H9 (cell line): Measurements from ENCODE around the gene SNRPD1. TPM values are rescaled to one million over a fixed set of nuclear protein-coding genes. Genes with fewer than 3 reads are reported as not detected.
A peak's percentile ranks its signal among the peaks of the same experiment; 100 is the strongest.

Source experiments
- DNase-seq: peaks from one replicate; pipeline ENCODE4 v3.0.0-alpha.2; 2017
- H2AFZ ChIP-seq: one replicate; pipeline ENCODE4 v1.6.1; 2013; ENCODE audit warnings: mild to moderate bottlenecking, low read length, control low read depth, moderate library complexity
- H2AK5ac ChIP-seq: 2 replicates; pipeline ENCODE4 v1.6.1; 2013; ENCODE audit warnings: low read length, control low read depth, mixed read lengths; ENCODE audit not compliant: insufficient read length
- H2BK120ac ChIP-seq: one replicate; pipeline ENCODE4 v1.6.1; 2013; ENCODE audit warnings: low read depth, mild to moderate bottlenecking, low read length, control low read depth, inconsistent platforms; ENCODE audit not compliant: poor library complexity, severe bottlenecking
- H2BK12ac ChIP-seq: 2 replicates; pipeline ENCODE4 v1.6.1; 2013; ENCODE audit warnings: low read length, control low read depth, mixed read lengths, low read depth; ENCODE audit not compliant: insufficient read length
- H2BK15ac ChIP-seq: 2 replicates; pipeline ENCODE4 v1.6.1; 2013; ENCODE audit warnings: low read depth, low read length, control low read depth
- H2BK20ac ChIP-seq: one replicate; pipeline ENCODE4 v1.6.1; 2013; ENCODE audit warnings: low read depth, mild to moderate bottlenecking, low read length, control low read depth, inconsistent platforms; ENCODE audit not compliant: poor library complexity, severe bottlenecking
- H2BK5ac ChIP-seq: 2 replicates; pipeline ENCODE4 v1.6.1; 2013; ENCODE audit warnings: low read length, control low read depth, mixed read lengths; ENCODE audit not compliant: insufficient read length
- H3K14ac ChIP-seq: 2 replicates; pipeline ENCODE4 v1.6.1; 2013; ENCODE audit warnings: low read length, control low read depth; ENCODE audit not compliant: insufficient read depth
- H3K18ac ChIP-seq: 2 replicates; pipeline ENCODE4 v1.6.1; 2013; ENCODE audit warnings: low read depth, mild to moderate bottlenecking, mixed read lengths, low read length, control low read depth; ENCODE audit not compliant: insufficient read length
- H3K23ac ChIP-seq: 2 replicates; pipeline ENCODE4 v1.6.1; 2013; ENCODE audit warnings: low read length, control low read depth, mixed read lengths, low read depth; ENCODE audit not compliant: insufficient read length
- H3K23me2 ChIP-seq: 2 replicates; pipeline ENCODE4 v1.6.1; 2013; ENCODE audit warnings: low read depth, mild to moderate bottlenecking, mixed read lengths, low read length, control low read depth; ENCODE audit not compliant: insufficient read length, poor library complexity, severe bottlenecking
- H3K27ac ChIP-seq: 2 replicates; pipeline ENCODE4 v1.5.1; 2013; ENCODE audit warnings: low read length, control low read depth, mixed read lengths, low read depth; ENCODE audit not compliant: insufficient read length
- H3K27me3 ChIP-seq: 2 replicates; pipeline ENCODE4 v1.6.1; 2013; ENCODE audit warnings: low read length, control low read depth, inconsistent platforms; ENCODE audit not compliant: insufficient read depth
- H3K4ac ChIP-seq: 2 replicates; pipeline ENCODE4 v1.6.1; 2013; ENCODE audit warnings: low read depth, mild to moderate bottlenecking, control low read depth, inconsistent platforms, low read length, moderate library complexity
- H3K4me1 ChIP-seq: 2 replicates; pipeline ENCODE4 v1.6.1; 2013; ENCODE audit warnings: low read length, control low read depth, inconsistent platforms; ENCODE audit not compliant: insufficient read depth
- H3K4me2 ChIP-seq: 2 replicates; pipeline ENCODE4 v1.6.1; 2013; ENCODE audit warnings: low read length, control low read depth, mixed read lengths; ENCODE audit not compliant: insufficient read length, insufficient read depth
- H3K56ac ChIP-seq: 2 replicates; pipeline ENCODE4 v1.6.1; 2013; ENCODE audit warnings: low read depth, mild to moderate bottlenecking, mixed read lengths, low read length, control low read depth; ENCODE audit not compliant: insufficient read length
- H3K79me1 ChIP-seq: 2 replicates; pipeline ENCODE4 v1.6.1; 2013; ENCODE audit warnings: low read depth, mild to moderate bottlenecking, moderate library complexity, low read length, control low read depth, inconsistent platforms; ENCODE audit not compliant: insufficient read depth, poor library complexity, severe bottlenecking
- H3K79me2 ChIP-seq: 2 replicates; pipeline ENCODE4 v1.6.1; 2013; ENCODE audit warnings: low read length, control low read depth, inconsistent platforms; ENCODE audit not compliant: insufficient read depth
- H3K9ac ChIP-seq: 2 replicates; pipeline ENCODE4 v1.6.1; 2013; ENCODE audit warnings: low read length, control low read depth, mixed read lengths; ENCODE audit not compliant: insufficient read length; ENCODE audit errors: extremely low read depth
- H3K9me3 ChIP-seq: one replicate; pipeline ENCODE4 v1.6.1; 2013; ENCODE audit warnings: low read depth, low read length, inconsistent platforms; ENCODE audit not compliant: control insufficient read depth
- H3T11ph ChIP-seq: one replicate; pipeline ENCODE4 v1.6.1; 2013; ENCODE audit warnings: mild to moderate bottlenecking, low read length, control low read depth, inconsistent platforms
- H4K20me1 ChIP-seq: one replicate; pipeline ENCODE4 v1.6.1; 2013; ENCODE audit not compliant: control insufficient read depth, insufficient read length, insufficient read depth
- H4K5ac ChIP-seq: 2 replicates; pipeline ENCODE4 v1.6.1; 2013; ENCODE audit warnings: low read depth, mild to moderate bottlenecking, mixed read lengths, low read length, control low read depth; ENCODE audit not compliant: insufficient read length
- H4K8ac ChIP-seq: replicated peaks from 2 replicates; pipeline ENCODE4 v1.6.1; 2013; ENCODE audit warnings: low read length, control low read depth, mixed read lengths, low read depth; ENCODE audit not compliant: insufficient read length
- H4K91ac ChIP-seq: 2 replicates; pipeline ENCODE4 v1.6.1; 2013; ENCODE audit warnings: low read depth, mild to moderate bottlenecking, moderate library complexity, mixed read lengths, low read length, control low read depth; ENCODE audit not compliant: insufficient read length
- H3K27ac Mint-ChIP-seq, 3 experiments: 2 replicates in 2 of 3; 3 replicates in 1 of 3; pipeline ENCODE4 v1.8.0; 2020 to 2021; ENCODE audit warnings: mixed read lengths in 3 of 3, mild to moderate bottlenecking in 1 of 3, moderate library complexity in 1 of 3
- H3K27me3 Mint-ChIP-seq: 2 replicates; pipeline ENCODE4 v1.8.0; 2021; ENCODE audit warnings: low read depth, mild to moderate bottlenecking, moderate library complexity, mixed read lengths
- H3K36me3 Mint-ChIP-seq, 3 experiments: 2 replicates in 2 of 3; 3 replicates in 1 of 3; pipeline ENCODE4 v1.8.0; 2020 to 2021; ENCODE audit warnings: low read depth in 3 of 3, mixed read lengths in 3 of 3; ENCODE audit not compliant: insufficient read depth in 1 of 3
- H3K4me1 Mint-ChIP-seq, 2 experiments: 2 replicates each; pipeline ENCODE4 v1.8.0; 2020; ENCODE audit warnings: mixed read lengths in 2 of 2
- H3K4me3 Mint-ChIP-seq, 2 experiments: 2 replicates in 1 of 2; 3 replicates in 1 of 2; pipeline ENCODE4 v1.8.0; 2020 to 2021; ENCODE audit warnings: mild to moderate bottlenecking in 2 of 2, mixed read lengths in 2 of 2, moderate library complexity in 1 of 2
- H3K9me3 Mint-ChIP-seq, 2 experiments: 2 replicates in 1 of 2; 3 replicates in 1 of 2; pipeline ENCODE4 v1.8.0; 2020; ENCODE audit warnings: mild to moderate bottlenecking in 2 of 2, mixed read lengths in 2 of 2, moderate library complexity in 1 of 2
- CTCF ChIP-seq: fragments of 200-600 bp; sonication (generic); conservative IDR thresholded peaks from 3 replicates; pipeline ENCODE4 v1.8.0; 2021; ENCODE audit warnings: antibody characterized with exemption, mild to moderate bottlenecking
- WGBS: extraction: QIAGEN DNeasy Blood & Tissue Kit; methylation state at CpG from one replicate; pipeline ENCODE4 v1.1.7; 2013; ENCODE audit warnings: missing lambda C conversion rate, low lambda C conversion rate, mixed read lengths; ENCODE audit not compliant: insufficient read length; ENCODE audit errors: extremely low coverage; 5-methylcytosine and 5-hydroxymethylcytosine counted together
- total RNA-seq: library from RNA; stranded (reverse); gene quantifications from 2 replicates; pipeline ENCODE4 v1.2.1, GENCODE V29; 2021

SNRPD1 gene
- total RNA-seq, 1 experiment from 2014 or later: 178 TPM

GRCh38 chr18:21636769-21637168, 24.7 kb downstream of the SNRPD1 start:
- TF ChIP-seq CTCF: no peak
- H3K9ac ChIP-seq: no peak overlapping the region
- H3K27me3 ChIP-seq: no peaks in the 10 kb centered on the region
- Mint-ChIP-seq H3K4me3 (no peak overlapping the region), H3K27ac (peak overlapping the region in 1 of 3 experiments; percentile 32; a peak in 1 of 7 replicates), H3K36me3 (peaks cover 10 to 31% (median 15%) of the 10 kb centered on the region in 3 experiments; a peak in 6 of 7 replicates), H3K9me3 (no peaks in the 10 kb centered on the region; a peak in 1 of 5 replicates), H3K27me3 (no peaks in the 10 kb centered on the region), H3K4me1 (no peaks in the 10 kb centered on the region)
- no peak overlapping the region for H3K27ac ChIP-seq
- no peak overlapping the region for H3K56ac ChIP-seq
- no peaks in the 10 kb centered on the region for H3K9me3 ChIP-seq
- H3K4me2 ChIP-seq: no peak overlapping the region
- no peak overlapping the region for H2BK12ac ChIP-seq
- no peaks in the 10 kb centered on the region for H3K4me1 ChIP-seq
- no peak overlapping the region for H4K5ac ChIP-seq
- no peak overlapping the region for H3K18ac ChIP-seq
- no peak overlapping the region for H3K14ac ChIP-seq
- no peaks in the 10 kb centered on the region for H4K20me1 ChIP-seq
- H3K23ac ChIP-seq: no peak overlapping the region
- H3K79me1 ChIP-seq: no peaks in the 10 kb centered on the region
- H3K23me2 ChIP-seq: no peaks in the 10 kb centered on the region
- no CpG with 5 or more reads among the region's 13 CpGs for WGBS
- no peak for DNase-seq
- H4K8ac ChIP-seq: no peak overlapping the region
- no peak overlapping the region for H2BK120ac ChIP-seq
- no peak overlapping the region for H2BK15ac ChIP-seq
- no peak overlapping the region for H2BK20ac ChIP-seq
- no peak overlapping the region for H2AFZ ChIP-seq
- H4K91ac ChIP-seq: no peak overlapping the region
- no peak overlapping the region for H3K4ac ChIP-seq
- H3T11ph ChIP-seq: no peak overlapping the region
- H2BK5ac ChIP-seq: no peak overlapping the region
- H2AK5ac ChIP-seq: no peak overlapping the region
- no peaks in the 10 kb centered on the region for H3K79me2 ChIP-seq
